A549 (cell line): ENCODE results near the gene DNAJB13. TPM values are rescaled to one million over a fixed set of nuclear protein-coding genes. Genes with fewer than 3 reads are reported as not detected.

Experiments used
- ATAC-seq, 2 experiments: fragments of 200-7000 bp in 1 of 2; fragments of >200 bp in 1 of 2; cut with Nextera tagmentation in 1 of 2; cut with Tn5 transposase in 1 of 2; 3 replicates each; pipeline versions ENCODE4 v1.8.0 to v1.9.1; 2018 to 2020; ENCODE audit warnings: mild to moderate bottlenecking in 1 of 2, moderate library complexity in 1 of 2
- CTCF ChIA-PET: fragments of 300-600 bp; sonication (Branson Sonifier 250); formaldehyde crosslinking; extraction: SDS; loops from one replicate; lab custom pipeline; 2021; ENCODE audit warnings: antibody characterized with exemption, inconsistent platforms; lab: Yijun Ruan, JAX
- POLR2A ChIA-PET: fragments of 350-600 bp; formaldehyde crosslinking; extraction: SDS; loops from one replicate; lab custom pipeline; 2021; ENCODE audit warnings: antibody characterized with exemption, inconsistent platforms; lab: Yijun Ruan, JAX
- DNase-seq, 2 experiments: peaks; one replicate each; pipeline versions ENCODE4 v3.0.0 to v3.0.0-alpha.2; 2011 to 2016; ENCODE audit warnings: low read depth in 1 of 2, low spot score in 1 of 2
- FAIRE-seq: peaks from 2 replicates; lab custom pipeline; 2011; peaks lifted over from hg19 to GRCh38; lab: Jason Lieb, UNC
- H3K27ac ChIP-seq, 2 experiments: fragments of >200 bp; sonication (Bioruptor Twin); formaldehyde crosslinking; 3 replicates each; pipeline ENCODE4 v1.5.1; 2016 to 2017
- H3K4me1 ChIP-seq: fragments of >200 bp; sonication (Bioruptor Twin); formaldehyde crosslinking; 3 replicates; pipeline ENCODE4 v1.6.1; 2016
- H3K4me2 ChIP-seq: fragments of >200 bp; sonication (Bioruptor Twin); formaldehyde crosslinking; 3 replicates; pipeline ENCODE4 v1.6.1; 2016
- H3K4me3 ChIP-seq: fragments of >200 bp; sonication (Bioruptor Twin); formaldehyde crosslinking; 3 replicates; pipeline ENCODE4 v1.5.1; 2016
- H3K9me3 ChIP-seq: fragments of >200 bp; sonication (Bioruptor Twin); formaldehyde crosslinking; 3 replicates; pipeline ENCODE4 v1.6.1; 2016
- CEBPB ChIP-seq, 2 experiments: fragments of >200 bp in 1 of 2; sonication (Bioruptor Twin) in 1 of 2; formaldehyde crosslinking in 1 of 2; IDR thresholded peaks; 2 replicates each; pipeline ENCODE4 v1.6.1; 2012 to 2016
- CHD2 ChIP-seq: fragments of 150-350 bp; IDR thresholded peaks from 2 replicates; pipeline ENCODE4 v1.6.1; 2014; ENCODE audit warnings: low read length; ENCODE audit not compliant: partially characterized antibody
- CHD4 ChIP-seq: fragments of 200-600 bp; sonication (generic); IDR thresholded peaks from 2 replicates; pipeline ENCODE4 v1.6.1; 2016; ENCODE audit warnings: antibody characterized with exemption, mild to moderate bottlenecking, borderline replicate concordance
- EHMT2 ChIP-seq: fragments of 200-600 bp; sonication (generic); IDR thresholded peaks from 2 replicates; pipeline ENCODE4 v1.6.1; 2016; ENCODE audit warnings: antibody characterized with exemption, low read depth, mild to moderate bottlenecking, moderate library complexity
- FOSL2 ChIP-seq, 2 experiments: fragments of 450-650 bp in 1 of 2; fragments of >200 bp in 1 of 2; sonication (Bioruptor Twin) in 1 of 2; formaldehyde crosslinking; IDR thresholded peaks; 2 replicates each; pipeline versions ENCODE4 v1.5.0 to v1.6.1; 2016 to 2020; ENCODE audit warnings: mild to moderate bottlenecking in 1 of 2, moderate library complexity in 1 of 2
- GATA3 ChIP-seq: IDR thresholded peaks from 2 replicates; pipeline ENCODE4 v1.6.1; 2012; ENCODE audit warnings: borderline replicate concordance
- HEYL ChIP-seq: fragments of 250-450 bp; sonication (Bioruptor Pico); IDR thresholded peaks from 2 replicates; pipeline ENCODE4 v1.8.0; 2021; ENCODE audit warnings: mild to moderate bottlenecking, moderate library complexity
- KDM5A ChIP-seq: fragments of 200-600 bp; sonication (generic); IDR thresholded peaks from 2 replicates; pipeline ENCODE4 v1.6.1; 2016; ENCODE audit warnings: antibody characterized with exemption, mild to moderate bottlenecking
- MAZ ChIP-seq: fragments of 150-350 bp; IDR thresholded peaks from 2 replicates; pipeline ENCODE4 v1.6.1; 2014; ENCODE audit warnings: antibody characterized with exemption, low read depth, low read length, borderline replicate concordance
- NFE2L2 ChIP-seq: fragments of 150-350 bp; conservative IDR thresholded peaks from 2 replicates; pipeline ENCODE4 v1.6.1; 2014; ENCODE audit warnings: low read length
- NPAS2 ChIP-seq: fragments of 250-450 bp; sonication (Bioruptor Pico); IDR thresholded peaks from 2 replicates; pipeline ENCODE4 v1.8.0; 2022; ENCODE audit warnings: mild to moderate bottlenecking, moderate library complexity, borderline replicate concordance
- POLR2A ChIP-seq: IDR thresholded peaks from 2 replicates; pipeline ENCODE4 v1.6.1; 2012; ENCODE audit warnings: mild to moderate bottlenecking, low read length
- RAD21 ChIP-seq, 2 experiments: fragments of >200 bp in 1 of 2; sonication (Bioruptor Twin) in 1 of 2; formaldehyde crosslinking in 1 of 2; IDR thresholded peaks in 1 of 2; conservative IDR thresholded peaks in 1 of 2; 2 replicates in 1 of 2; 3 replicates in 1 of 2; pipeline ENCODE4 v1.6.1; 2012 to 2018; ENCODE audit warnings: inconsistent platforms in 1 of 2
- REST ChIP-seq: fragments of 200-600 bp; sonication (generic); IDR thresholded peaks from 2 replicates; pipeline ENCODE4 v1.6.1; 2016; ENCODE audit warnings: antibody characterized with exemption, mild to moderate bottlenecking, moderate library complexity
- RFX5 ChIP-seq: fragments of 450-650 bp; IDR thresholded peaks from 2 replicates; pipeline ENCODE4 v1.7.1; 2014; ENCODE audit warnings: antibody characterized with exemption, mild to moderate bottlenecking, moderate library complexity
- SMC3 ChIP-seq: fragments of >200 bp; sonication (Bioruptor Twin); formaldehyde crosslinking; IDR thresholded peaks from 3 replicates; pipeline ENCODE4 v1.6.1; 2018; ENCODE audit warnings: inconsistent platforms
- SREBF2 ChIP-seq: fragments of 450-650 bp; IDR thresholded peaks from 2 replicates; pipeline ENCODE4 v1.6.1; 2014; ENCODE audit warnings: mild to moderate bottlenecking, moderate library complexity
- TFCP2L1 ChIP-seq: fragments of 250-450 bp; sonication (Bioruptor Pico); IDR thresholded peaks from 2 replicates; pipeline ENCODE4 v1.5.0; 2021; ENCODE audit warnings: mild to moderate bottlenecking
- ZC3H11A ChIP-seq: fragments of 450-650 bp; IDR thresholded peaks from 2 replicates; pipeline ENCODE4 v1.6.1; 2014; ENCODE audit warnings: antibody characterized with exemption, mild to moderate bottlenecking
- ZFP36 ChIP-seq: fragments of 450-650 bp; IDR thresholded peaks from 2 replicates; pipeline ENCODE4 v1.6.1; 2014; ENCODE audit warnings: borderline replicate concordance; ENCODE audit not compliant: partially characterized antibody
- WGBS: methylation state at CpG from one replicate; pipeline ENCODE4 v1.1.6; 2017; ENCODE audit errors: missing lambda C conversion rate; 5-methylcytosine and 5-hydroxymethylcytosine counted together
- polyA plus RNA-seq, 4 experiments: library from polyadenylated mRNA; depleted of rRNA in 3 of 4; stranded (reverse); fragments of >200 nt; fragmentation: RNase III in 1 of 4; extraction: RNeasy Plus Mini Kit Qiagen cat#74134 plus additional on column Dnase treatment in 1 of 4; gene quantifications; 2 replicates in 3 of 4; 3 replicates in 1 of 4; pipeline ENCODE4 v1.2.3, GENCODE V29; 2011 to 2017
- TF ChIP-seq, protein P1 (sequence below): IDR thresholded peaks from 2 replicates; pipeline ENCODE4 v1.6.1; 2012; ENCODE audit warnings: low read depth, borderline replicate concordance
- TF ChIP-seq, protein P2 (sequence below): fragments of 450-650 bp; IDR thresholded peaks from 2 replicates; pipeline ENCODE4 v1.6.1; 2014; ENCODE audit warnings: antibody characterized with exemption

DNAJB13 gene
- polyA plus RNA-seq, 2 of the 4 experiments (the other 2 are of a cell fraction), result 0.75 to 0.90 TPM

DNA sequence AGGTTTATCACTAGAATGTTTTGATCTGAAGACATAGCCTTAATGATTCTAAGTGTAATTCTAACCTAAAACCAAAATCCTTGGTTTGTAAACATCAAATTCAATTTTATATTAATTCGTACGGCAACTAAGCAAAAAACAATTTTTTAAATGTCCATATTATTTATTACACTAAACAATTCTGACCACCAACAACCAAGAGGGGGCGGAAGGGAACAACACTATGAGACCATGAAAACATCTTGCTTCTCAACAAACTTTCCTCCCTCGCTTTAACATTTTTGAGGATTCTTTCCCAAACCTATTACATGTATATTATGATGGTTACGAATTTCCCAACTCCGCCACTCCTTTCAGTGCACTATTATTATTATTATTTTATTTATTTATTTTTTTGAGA is 38.3 kb downstream of the DNAJB13 start:
- Histone ChIP-seq H3K27ac (no peak overlapping the region), H3K4me1 (peaks cover under 1% of the 10 kb centered on the region; the same call in 2 of the 3 replicates), H3K4me3 (no peak overlapping the region), H3K4me2 (no peak overlapping the region), H3K9me3 (no peaks in the 10 kb centered on the region)
- WGBS, result 86% methylated on average over 6 of the region's 6 CpGs
- DNase-seq, result no peak
- no peak for TF ChIP-seq FOSL2 (IDR thresholded peaks at IDR 0.05)
- no peak for TF ChIP-seq FOSL2 (CRISPR knock-in tag; IDR thresholded peaks at IDR 0.05)
- TF ChIP-seq ZFP36, result no peak
- TF ChIP-seq, protein P1, sequence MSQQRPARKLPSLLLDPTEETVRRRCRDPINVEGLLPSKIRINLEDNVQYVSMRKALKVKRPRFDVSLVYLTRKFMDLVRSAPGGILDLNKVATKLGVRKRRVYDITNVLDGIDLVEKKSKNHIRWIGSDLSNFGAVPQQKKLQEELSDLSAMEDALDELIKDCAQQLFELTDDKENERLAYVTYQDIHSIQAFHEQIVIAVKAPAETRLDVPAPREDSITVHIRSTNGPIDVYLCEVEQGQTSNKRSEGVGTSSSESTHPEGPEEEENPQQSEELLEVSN, result no peak
- no peak for TF ChIP-seq CHD2
- TF ChIP-seq NFE2L2, result no peak
- peak in 1 of 2 experiments; percentile 40; a peak in 1 of 5 replicates for TF ChIP-seq RAD21 (conservative IDR thresholded peaks at IDR 0.05 in 1 of 2, IDR thresholded peaks at IDR 0.05 in 1 of 2)
- TF ChIP-seq GATA3, result no peak
- ChIA-PET CTCF (interaction anchor here (0.6 to 0.8 kb wide), 2 partner anchors 29 to 1385 kb away, joined by 3 read pairs; no protein-coding TSS in a partner anchor), POLR2A (no interaction called here)
- no peak for FAIRE-seq
- no peak for ATAC-seq

DNA sequence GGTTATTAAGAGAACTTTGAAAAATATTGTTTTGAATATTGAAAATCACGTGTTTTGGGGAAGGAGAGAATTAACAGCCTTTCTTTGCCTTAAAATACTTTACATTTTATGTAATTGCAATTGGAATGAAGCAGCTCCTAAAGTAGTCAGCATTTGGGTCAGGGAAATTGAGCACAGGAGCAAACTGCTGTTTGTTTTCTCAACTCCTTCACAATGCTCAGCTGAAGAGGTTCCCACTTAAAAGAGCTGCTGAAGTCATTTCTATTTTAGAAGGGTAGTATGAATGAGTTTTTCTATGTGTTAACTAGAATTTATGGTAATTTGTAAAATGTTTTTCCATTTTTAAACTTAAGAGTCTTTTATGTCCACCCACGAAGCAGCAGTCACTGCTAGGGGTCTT is 39.9 kb downstream of the DNAJB13 start:
- no peaks in the 10 kb centered on the region for H3K4me1 ChIP-seq
- TF ChIP-seq, protein P2, sequence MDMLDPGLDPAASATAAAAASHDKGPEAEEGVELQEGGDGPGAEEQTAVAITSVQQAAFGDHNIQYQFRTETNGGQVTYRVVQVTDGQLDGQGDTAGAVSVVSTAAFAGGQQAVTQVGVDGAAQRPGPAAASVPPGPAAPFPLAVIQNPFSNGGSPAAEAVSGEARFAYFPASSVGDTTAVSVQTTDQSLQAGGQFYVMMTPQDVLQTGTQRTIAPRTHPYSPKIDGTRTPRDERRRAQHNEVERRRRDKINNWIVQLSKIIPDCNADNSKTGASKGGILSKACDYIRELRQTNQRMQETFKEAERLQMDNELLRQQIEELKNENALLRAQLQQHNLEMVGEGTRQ, result no peak
- TF ChIP-seq SMC3 (no peak), NPAS2 (CRISPR knock-in tag) (no peak), NFE2L2 (no peak), MAZ (no peak), POLR2A (no peak), ZC3H11A (no peak), CEBPB (IDR thresholded peaks at IDR 0.05) (no peak), HEYL (CRISPR knock-in tag) (no peak), CHD4 (no peak)
- TF ChIP-seq, all 56 proteins: peak for 0
- Histone ChIP-seq H3K4me3 (no peak overlapping the region), H3K9me3 (no peaks in the 10 kb centered on the region), H3K27ac (no peak overlapping the region), H3K4me2 (no peak overlapping the region)
- no peak for ATAC-seq
- WGBS, result 51% methylated on average over 2 of the region's 2 CpGs
- ChIA-PET CTCF (interaction anchor here (1.5 kb wide), 1 partner anchor 17 kb away, joined by 4 read pairs; no protein-coding TSS in a partner anchor), POLR2A (no interaction called here)
- DNase-seq, result no peak
- no peak for FAIRE-seq

DNA sequence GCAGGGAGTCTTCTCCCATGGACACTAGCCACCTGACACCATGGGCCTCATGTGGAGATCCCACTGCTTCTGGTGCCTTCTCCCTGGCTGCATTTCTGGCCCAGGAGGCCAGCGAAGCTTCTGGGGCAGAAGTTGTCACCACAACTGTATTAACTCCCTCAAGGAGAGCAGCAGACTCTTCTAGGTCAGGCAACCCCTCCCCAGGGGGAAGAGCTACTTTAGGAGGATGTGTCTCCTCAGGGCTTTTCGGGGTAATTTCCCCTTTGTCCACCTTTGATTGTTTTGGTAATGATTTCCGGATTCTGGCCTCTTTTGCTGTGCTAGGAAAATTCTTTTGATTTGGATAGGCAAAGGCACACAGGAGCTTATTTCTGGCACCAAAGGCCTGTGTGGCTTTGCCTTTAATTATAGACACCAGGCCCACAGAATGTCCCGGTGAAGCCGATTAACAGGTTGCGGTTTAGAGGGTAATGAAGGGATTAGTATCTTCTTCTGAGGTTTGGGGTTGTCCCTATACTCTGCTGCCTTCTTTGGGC is 40.7 kb downstream of the DNAJB13 start:
- POLR2A ChIA-PET, result no interaction called here
- Histone ChIP-seq H3K9me3 (no peaks in the 10 kb centered on the region), H3K4me1 (no peaks in the 10 kb centered on the region), H3K27ac (no peak overlapping the region), H3K4me3 (no peak overlapping the region), H3K4me2 (no peak overlapping the region)
- DNase-seq (no peak), FAIRE-seq (no peak), ATAC-seq (no peak)
- CTCF ChIA-PET, result interaction anchor here (0.6 to 1.3 kb wide), 3 partner anchors 17 to 502 kb away, joined by 3 to 4 read pairs (median 3); partner anchors contain the start of gene LIPT2
- WGBS, result 93% methylated on average over 6 of the region's 6 CpGs
- TF ChIP-seq ZFP36 (no peak), RFX5 (no peak), MAZ (no peak), CHD2 (no peak), HEYL (CRISPR knock-in tag) (no peak), EHMT2 (no peak), REST (no peak), CHD4 (no peak), KDM5A (no peak), POLR2A (no peak), NFE2L2 (no peak), TFCP2L1 (CRISPR knock-in tag) (no peak), SREBF2 (no peak)
- TF ChIP-seq, protein P1, result no peak
